Fibroblast of lung (primary cell): ENCODE data around the gene NBEAL1.
"Not testable (repeated sequence)": the region's sequence is repeated elsewhere in the genome, so short reads cannot be mapped to it uniquely, and the experiment has no call there.

Experiments used
- CTCF ChIP-seq, 2 donors: IDR thresholded peaks in 1 of 2; conservative IDR thresholded peaks in 1 of 2; 1 replicate in 1 of 2; 2 replicates in 1 of 2; pipeline ENCODE4 v1.5.1; 2011 to 2012; ENCODE audit warnings: low read length in 2 of 2, control low read depth in 1 of 2, inconsistent platforms in 1 of 2, low read depth in 1 of 2, mild to moderate bottlenecking in 1 of 2
- EZH2 ChIP-seq: IDR thresholded peaks from 2 replicates; pipeline ENCODE4 v1.5.1; 2012; ENCODE audit warnings: low read length, control low read depth, mild to moderate bottlenecking; ENCODE audit errors: missing control alignments

DNA sequence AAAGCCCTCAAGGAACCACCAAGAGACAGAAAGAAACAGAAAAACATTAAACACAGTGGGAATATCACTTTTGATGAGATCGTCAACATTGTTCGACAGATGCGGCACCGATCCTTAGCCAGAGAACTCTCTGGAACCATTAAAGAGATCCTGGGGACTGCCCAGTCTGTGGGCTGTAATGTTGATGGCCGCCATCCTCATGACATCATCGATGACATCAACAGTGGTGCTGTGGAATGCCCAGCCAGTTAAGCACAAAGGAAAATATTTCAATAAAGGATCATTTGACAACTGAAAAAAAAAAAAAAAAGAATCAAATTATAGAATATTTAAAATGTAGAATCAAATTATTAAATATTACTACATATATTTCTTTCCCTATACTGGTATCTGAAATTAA lies 176.4 kb downstream of the NBEAL1 start:
- TF ChIP-seq CTCF (conservative IDR thresholded peaks at IDR 0.05 in 1 of 2, IDR thresholded peaks at IDR 0.05 in 1 of 2; ENCODE audit: low read depth in 1 of 2, low read length in 2 of 2); EZH2: not testable (repeated sequence)
